Vagina (tissue), 2 donors: Measurements from ENCODE around the gene ZMYND8.

ENCODE experiments used
- CTCF ChIP-seq, 3 experiments: fragments of 450-650 bp in 2 of 3; fragments of 200-600 bp in 1 of 3; sonication (generic) in 1 of 3; IDR thresholded peaks; one replicate each; pipeline ENCODE4 v1.5.1; 2017 to 2019; ENCODE audit warnings: antibody characterized with exemption in 3 of 3, mild to moderate bottlenecking in 2 of 3, moderate library complexity in 2 of 3
- POLR2A ChIP-seq, 2 donors: fragments of 450-650 bp; IDR thresholded peaks; one replicate each; pipeline ENCODE4 v1.6.1; 2017; ENCODE audit warnings: antibody characterized with exemption in 2 of 2, mild to moderate bottlenecking in 2 of 2, moderate library complexity in 2 of 2

DNA sequence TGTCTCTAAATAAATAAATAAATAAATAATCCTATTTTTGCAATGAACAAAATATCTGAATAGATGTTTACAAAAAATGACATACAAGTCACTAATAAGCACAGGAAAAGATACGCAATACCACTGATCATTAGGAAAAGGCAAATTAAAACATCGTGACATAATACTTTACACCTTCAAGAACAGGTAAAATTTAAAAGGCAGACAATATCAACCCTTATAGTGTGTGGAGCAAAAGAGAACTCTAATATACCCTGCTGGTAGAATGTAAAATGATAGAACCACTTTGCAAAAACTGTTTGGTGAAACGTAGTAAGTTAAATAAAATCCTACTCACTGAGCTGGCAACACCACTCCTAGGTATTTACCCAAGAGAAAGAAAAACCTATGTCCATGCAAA is 67.4 kb downstream of the ZMYND8 start:
- TF ChIP-seq CTCF (IDR thresholded peaks at IDR 0.05) (no peak), POLR2A (IDR thresholded peaks at IDR 0.05) (no peak)
